Activated naive CD4-positive, alpha-beta T cell treated with Interleukin-2 at 50 U/mL for 16 hours (primary cell): Measurements from ENCODE around the gene B3GAT1.

ENCODE experiments used
- DNase-seq: peaks from one replicate; pipeline ENCODE4 v3.0.0-alpha.2; 2020

B3GAT1 gene

DNA sequence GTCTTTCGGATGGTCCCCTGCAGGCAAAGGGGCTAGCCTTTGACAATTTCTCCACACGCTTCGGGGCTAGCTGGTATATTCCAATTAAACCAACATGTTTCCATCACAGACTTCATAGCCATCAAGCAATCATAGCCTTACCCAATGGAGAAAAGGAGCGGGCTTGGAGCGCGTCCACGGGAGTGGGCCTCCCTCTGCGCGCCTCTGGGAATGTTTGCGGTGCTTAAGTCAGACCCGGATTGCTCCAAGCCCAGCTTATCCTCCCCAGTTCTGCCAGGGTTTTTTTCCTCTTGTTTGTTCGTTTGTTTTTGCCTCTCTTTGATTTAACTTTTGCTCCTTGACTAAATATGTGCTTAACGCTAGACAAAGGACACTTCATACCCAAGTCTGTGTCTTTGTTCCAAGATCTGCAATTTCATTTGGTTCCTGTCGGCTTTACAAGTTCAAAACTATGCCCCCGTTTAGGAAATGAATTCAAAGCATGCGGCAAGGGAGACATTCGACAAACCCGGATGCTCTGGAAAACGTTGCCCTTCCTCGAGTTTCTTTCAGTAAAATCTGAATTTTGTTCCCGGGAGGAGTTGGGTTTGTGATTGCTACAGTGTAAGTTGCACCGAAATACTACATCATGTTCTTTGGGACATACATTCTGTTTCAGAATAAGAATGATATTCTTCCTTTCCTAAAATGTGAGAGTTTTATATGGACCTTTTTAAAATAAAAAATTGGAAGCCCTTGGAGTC lies 81.3 kb downstream of the B3GAT1 start:
- no peak for DNase-seq
